ENCODE results near the gene TFAP2C.

Gene TFAP2C

DNA sequence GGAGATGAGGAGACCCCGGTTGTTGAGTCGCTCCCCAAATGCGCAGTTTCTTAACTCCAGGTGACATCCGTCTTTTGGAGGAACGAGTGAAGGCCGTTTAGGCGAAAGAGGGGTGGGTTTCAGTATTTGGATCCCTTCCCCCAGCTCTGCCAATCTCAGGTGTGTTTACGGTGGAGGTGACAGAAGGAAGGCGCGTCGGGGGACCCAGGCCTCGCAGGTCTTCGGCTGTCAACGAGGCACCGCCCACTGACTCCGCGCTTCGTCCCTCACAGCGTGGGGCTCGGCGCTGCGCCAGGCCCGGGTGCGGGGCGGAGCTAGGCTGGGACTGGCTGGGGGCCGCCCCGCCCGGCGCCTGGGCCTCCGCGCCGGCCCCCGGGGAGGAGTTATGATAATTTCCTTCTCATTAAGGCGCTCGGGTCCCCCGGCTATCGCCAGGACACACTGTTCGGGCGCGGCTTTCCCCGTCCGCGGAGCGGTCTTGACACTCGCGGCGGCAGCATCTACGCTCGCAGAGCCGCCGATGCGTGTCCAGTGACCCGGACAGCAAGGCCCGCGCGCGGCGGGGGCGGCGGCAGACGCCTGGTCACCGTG, at the start of gene TFAP2C:
TFAP2C (plus strand) TSS at position 434 of the 591 bp plus-strand sequence. CDS start 239 bp downstream, outside the sequence.
- DNase-seq (ENCODE audit: low read depth): peak; percentile 3

- DNase-seq (ENCODE audit: low read depth): no peak
Observed at GRCh38 chr20:56580226-56580625, 48.9 kb upstream of the TFAP2C start.

- no peak for DNase-seq (ENCODE audit: low read depth)
Observed at GRCh38 chr20:56581701-56582100, 47.4 kb upstream of the TFAP2C start.

- DNase-seq (ENCODE audit: low read depth): no peak
Observed at GRCh38 chr20:56582542-56582941, 46.6 kb upstream of the TFAP2C start.

DNA sequence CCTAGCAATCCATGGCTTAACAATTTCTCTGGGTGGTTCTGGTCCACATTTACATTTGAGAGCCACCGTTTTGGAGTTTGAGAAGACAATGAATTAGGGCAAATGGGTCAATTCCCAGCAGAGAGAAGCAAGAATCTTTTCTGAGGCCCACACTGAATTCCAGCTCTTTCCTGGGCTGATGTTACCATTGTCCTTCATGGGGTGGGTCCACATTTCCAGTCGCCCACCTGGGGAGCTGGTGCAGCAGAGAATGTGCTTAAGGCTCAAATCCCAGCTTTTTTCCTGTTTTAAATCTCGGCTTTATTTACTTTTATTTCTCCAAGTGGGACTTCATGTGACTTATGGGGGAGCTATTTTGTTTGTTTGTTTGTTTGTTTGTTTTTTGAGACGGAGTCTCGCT, 44.2 kb upstream of the TFAP2C start:
- no peak for DNase-seq (ENCODE audit: low read depth)

DNA sequence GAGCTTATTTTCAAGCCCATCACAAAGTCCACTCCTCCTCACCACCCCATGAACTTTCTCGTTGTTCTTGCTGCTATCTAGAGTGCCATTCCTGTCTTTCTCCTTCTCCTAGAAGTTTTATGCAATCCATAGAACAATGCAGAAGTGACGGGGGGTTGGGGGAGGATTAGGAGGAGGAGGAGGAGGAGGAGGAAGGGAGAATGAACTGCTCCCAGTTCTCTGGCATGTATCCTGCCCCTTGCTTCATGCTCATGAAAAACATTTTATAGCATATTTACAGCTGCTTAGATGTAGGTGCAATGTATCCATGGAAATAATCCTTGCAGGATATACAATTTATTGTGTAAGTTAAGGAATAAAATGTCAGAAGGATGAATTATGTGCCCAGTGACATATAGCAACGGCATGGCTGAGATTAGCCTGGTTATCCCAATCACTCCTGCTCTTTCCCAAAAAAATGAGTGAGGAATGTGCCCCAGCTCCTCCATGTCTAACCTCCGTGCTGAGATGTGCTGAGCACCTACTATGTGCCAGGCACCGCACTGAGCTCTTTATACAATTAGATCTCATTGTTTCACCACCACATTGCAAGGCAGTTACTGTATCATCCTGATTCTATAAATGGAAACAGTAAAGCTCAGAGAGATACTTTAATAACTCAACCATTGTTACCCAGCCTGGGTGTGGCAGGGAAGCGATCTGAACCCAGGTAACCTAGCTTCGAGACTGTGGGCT, 41.6 kb upstream of the TFAP2C start:
- no peak for DNase-seq (ENCODE audit: low read depth)

- DNase-seq (ENCODE audit: low read depth): no peak
Observed at GRCh38 chr20:56588996-56589395, 40.1 kb upstream of the TFAP2C start.

DNA sequence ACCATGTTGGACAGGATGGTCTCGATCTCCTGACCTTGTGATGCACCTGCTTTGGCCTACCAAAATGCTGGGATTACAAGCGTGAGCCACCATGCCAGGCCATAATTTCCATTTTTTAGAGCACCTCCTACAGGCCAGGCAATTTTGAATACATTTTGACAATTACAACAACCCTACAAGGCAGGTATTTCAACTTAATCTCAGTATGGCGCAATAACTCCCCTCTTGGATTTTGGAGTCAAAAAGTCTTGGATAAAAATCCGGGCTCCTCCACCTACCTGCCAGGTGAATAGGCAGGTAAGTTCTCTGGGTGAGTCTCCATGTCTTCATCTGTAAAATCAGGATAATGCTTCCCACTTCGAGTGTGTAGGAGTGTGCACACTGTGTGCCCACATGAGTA, 39.5 kb upstream of the TFAP2C start:
- DNase-seq (ENCODE audit: low read depth): no peak

GRCh38 chr20:56590888-56591287, 38.2 kb upstream of the TFAP2C start:
- DNase-seq (ENCODE audit: low read depth): no peak

- no peak for DNase-seq (ENCODE audit: low read depth)
Observed at GRCh38 chr20:56592211-56592610, 36.9 kb upstream of the TFAP2C start.

DNA sequence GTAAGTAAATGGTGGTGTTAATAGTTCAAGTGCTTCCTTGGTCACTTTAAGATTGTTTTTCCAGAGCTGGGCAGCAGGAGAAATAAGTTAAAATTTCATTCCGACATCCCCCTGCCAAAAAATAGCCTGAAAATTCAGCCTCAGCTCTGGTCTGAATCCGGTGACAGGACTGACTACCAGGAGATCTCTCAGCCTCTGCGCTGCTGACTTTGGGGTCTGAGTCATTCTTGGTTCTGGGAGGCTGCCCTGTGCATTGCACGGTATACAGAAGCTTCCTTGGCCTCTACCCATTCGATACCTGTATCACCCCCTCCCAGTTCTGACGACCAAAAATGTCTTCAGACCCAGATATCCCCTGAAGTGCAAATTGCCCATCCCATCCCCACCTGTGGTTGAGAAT, 36.3 kb upstream of the TFAP2C start:
- no peak for DNase-seq (ENCODE audit: low read depth)

GRCh38 chr20:56595746-56596475, 33.2 kb upstream of the TFAP2C start:
- DNase-seq (ENCODE audit: low read depth): no peak

- no peak for DNase-seq (ENCODE audit: low read depth)
Observed at GRCh38 chr20:56601166-56601565, 27.9 kb upstream of the TFAP2C start.

DNA sequence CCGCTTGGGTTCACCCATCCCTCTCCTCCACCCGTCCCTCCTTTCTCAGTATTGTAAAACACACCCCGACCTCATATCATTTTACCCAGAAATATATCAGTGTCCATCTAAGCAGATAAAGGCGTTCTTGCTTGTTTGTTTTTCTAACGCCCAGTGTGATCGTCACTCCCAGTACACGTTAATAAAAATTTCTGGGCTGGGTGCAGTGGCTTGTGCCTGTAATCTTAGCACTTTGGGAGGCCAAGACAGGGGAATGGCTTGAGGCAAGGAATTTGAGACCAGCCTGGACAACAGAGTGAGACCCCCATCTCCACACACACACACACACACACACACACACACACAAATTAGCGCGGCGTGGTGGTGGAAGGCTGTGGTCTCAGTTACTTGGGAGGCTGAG, 24.4 kb upstream of the TFAP2C start:
- no peak for DNase-seq (ENCODE audit: low read depth)

- DNase-seq (ENCODE audit: low read depth): no peak
Observed at GRCh38 chr20:56605261-56605996, 23.7 kb upstream of the TFAP2C start.

DNA sequence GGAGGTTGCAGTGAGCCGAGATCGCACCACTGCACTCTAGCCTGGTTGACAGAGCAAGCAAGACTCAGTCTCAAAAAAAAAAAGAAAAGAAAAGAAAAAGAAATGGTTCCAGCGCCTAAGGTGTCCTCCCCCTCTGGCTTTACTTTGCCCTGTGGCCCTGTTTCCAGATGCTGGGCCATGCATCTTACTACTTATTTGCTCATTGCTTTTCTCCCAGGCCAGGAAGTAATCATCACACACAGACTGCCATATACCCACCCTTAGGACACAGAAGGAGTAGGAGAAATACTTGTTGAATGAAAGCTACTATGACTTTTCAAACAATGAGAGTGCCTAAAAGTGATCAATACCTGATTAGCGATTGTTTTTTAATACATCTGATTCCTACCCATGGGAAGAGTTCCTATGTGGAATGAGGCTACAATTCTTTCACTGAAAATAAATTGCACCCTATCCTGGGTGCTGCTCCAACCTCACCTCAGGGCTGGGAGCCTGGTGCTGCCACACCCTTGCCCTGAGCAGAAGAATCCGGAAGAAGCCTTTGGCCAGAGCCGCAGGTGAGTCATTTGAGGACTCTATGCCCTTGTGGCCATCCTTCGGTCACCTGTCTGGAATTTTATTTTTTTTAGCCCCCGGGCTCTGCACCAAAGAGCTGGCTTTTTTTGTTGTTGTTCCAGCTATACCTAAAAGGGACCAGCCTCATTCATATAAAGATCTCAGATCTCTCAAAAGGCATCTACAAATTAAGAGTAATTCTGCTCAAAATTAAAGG, 22.7 kb upstream of the TFAP2C start:
- no peak for DNase-seq (ENCODE audit: low read depth)

GRCh38 chr20:56607061-56607704, 21.9 kb upstream of the TFAP2C start:
- no peak for DNase-seq (ENCODE audit: low read depth)

DNA sequence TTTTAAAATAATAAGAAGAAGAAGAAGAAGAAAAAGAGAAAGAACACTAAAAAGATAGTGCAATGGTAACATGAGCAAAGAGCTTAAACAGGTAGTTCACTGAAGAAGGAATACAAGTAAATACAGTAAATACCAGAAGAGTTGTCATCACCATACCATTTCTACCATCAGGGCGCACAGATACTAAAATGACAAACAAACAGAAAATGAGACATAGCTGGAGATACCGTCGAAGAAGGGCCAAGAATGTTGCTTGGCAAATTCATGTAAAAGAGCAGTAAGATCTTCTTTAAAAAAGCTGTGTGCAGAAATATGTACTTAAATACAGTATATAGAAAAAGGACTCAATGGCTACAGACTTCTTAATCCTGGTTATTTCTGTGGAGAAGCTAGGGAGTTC, 20.7 kb upstream of the TFAP2C start:
- no peak for DNase-seq (ENCODE audit: low read depth)

- no peak for DNase-seq (ENCODE audit: low read depth)
Observed at GRCh38 chr20:56609321-56609720, 19.8 kb upstream of the TFAP2C start.

- DNase-seq (ENCODE audit: low read depth): no peak
Observed at GRCh38 chr20:56610098-56610497, 19.0 kb upstream of the TFAP2C start.

DNA sequence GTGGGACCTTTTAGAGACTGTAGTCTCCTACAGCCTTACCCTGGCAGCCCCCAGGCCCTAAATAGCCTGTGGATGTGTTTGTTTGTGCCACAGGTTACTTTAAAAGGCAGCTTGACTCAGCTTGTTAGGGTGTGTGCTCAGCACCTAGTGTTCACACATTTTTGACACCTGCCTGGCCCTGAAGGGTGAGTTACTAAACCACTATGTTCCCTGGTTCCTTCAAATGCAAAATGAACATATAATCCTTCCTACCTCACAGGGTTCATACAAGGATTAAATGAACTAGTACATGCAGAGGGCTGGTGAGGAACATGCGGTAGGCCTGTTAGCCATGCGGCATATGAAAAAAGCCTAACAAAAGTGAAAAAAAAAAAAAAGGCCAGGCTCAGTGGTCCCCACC, 14.9 kb upstream of the TFAP2C start:
- no peak for DNase-seq (ENCODE audit: low read depth)

All from stimulated activated CD4-positive, alpha-beta T cell treated with anti-CD3 and anti-CD28 coated beads, Interleukin-2, amount 100 ng/mL, for 4 hours (primary cell).